ENCODE results near the gene EHBP1.

EHBP1 gene

GRCh38 chr2:62765619-62766376 lies 60.3 kb downstream of the EHBP1 start:
- TF ChIP-seq POLR2A (IDR thresholded peaks at IDR 0.05; ENCODE audit: low read depth, low read length), result no peak
- DNase-seq (ENCODE audit: insufficient read length, low spot score), result no peak
- no peak for FAIRE-seq

DNA sequence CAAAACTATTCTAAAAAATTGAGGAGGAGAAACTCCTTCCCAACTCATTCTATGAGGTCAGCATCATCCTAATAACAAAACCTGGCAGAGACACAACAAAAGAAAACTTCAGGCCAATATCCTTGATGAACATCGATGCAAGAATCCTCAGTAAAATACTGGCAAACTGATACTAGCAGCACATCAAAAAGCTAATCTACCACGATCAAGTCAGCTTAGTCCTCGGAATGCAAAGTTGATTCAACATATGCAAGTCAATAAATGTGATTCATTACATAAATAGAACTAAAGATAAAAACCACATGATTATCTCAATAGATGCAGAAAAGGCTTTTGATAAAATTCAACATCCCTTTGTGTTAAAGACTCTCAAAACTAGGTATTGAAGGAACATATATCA lies 63.1 kb downstream of the EHBP1 start:
- FAIRE-seq, result peak; percentile 48
- DNase-seq (ENCODE audit: insufficient read length, low spot score), result no peak
- TF ChIP-seq POLR2A (IDR thresholded peaks at IDR 0.05; ENCODE audit: low read depth, low read length), result no peak

GRCh38 chr2:62770629-62771028 lies 65.1 kb downstream of the EHBP1 start:
- no peak for TF ChIP-seq POLR2A (IDR thresholded peaks at IDR 0.05; ENCODE audit: low read depth, low read length)
- no peak for DNase-seq (ENCODE audit: insufficient read length, low spot score)
- no peak for FAIRE-seq

- FAIRE-seq, result peak; percentile 96
- no peak for TF ChIP-seq POLR2A (IDR thresholded peaks at IDR 0.05; ENCODE audit: low read depth, low read length)
- no peak for DNase-seq (ENCODE audit: insufficient read length, low spot score)
Measured at GRCh38 chr2:62774555-62775366, 69.2 kb downstream of the EHBP1 start.

DNA sequence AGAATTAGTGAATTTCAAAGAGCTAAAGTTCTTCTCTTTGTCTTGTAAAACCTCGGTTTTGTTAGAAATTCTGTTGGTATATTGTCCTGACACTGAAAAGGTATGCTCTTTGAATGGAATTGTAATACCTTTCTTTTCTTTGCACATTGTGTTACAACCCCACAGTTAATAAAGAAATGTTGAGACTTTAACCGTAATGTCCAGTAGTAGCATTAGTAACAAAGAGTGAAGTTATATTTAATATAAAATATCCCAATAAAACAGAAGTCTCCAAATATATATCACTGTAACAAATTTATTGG lies 69.8 kb downstream of the EHBP1 start:
- no peak for TF ChIP-seq POLR2A (IDR thresholded peaks at IDR 0.05; ENCODE audit: low read depth, low read length)
- no peak for DNase-seq (ENCODE audit: insufficient read length, low spot score)
- no peak for FAIRE-seq

- no peak for DNase-seq (ENCODE audit: insufficient read length, low spot score)
- no peak for FAIRE-seq
- TF ChIP-seq POLR2A (IDR thresholded peaks at IDR 0.05; ENCODE audit: low read depth, low read length), result no peak
Measured at GRCh38 chr2:62783679-62784078, 78.2 kb downstream of the EHBP1 start.

GRCh38 chr2:62784341-62784740 lies 78.8 kb downstream of the EHBP1 start:
- no peak for FAIRE-seq
- no peak for DNase-seq (ENCODE audit: insufficient read length, low spot score)
- no peak for TF ChIP-seq POLR2A (IDR thresholded peaks at IDR 0.05; ENCODE audit: low read depth, low read length)

DNA sequence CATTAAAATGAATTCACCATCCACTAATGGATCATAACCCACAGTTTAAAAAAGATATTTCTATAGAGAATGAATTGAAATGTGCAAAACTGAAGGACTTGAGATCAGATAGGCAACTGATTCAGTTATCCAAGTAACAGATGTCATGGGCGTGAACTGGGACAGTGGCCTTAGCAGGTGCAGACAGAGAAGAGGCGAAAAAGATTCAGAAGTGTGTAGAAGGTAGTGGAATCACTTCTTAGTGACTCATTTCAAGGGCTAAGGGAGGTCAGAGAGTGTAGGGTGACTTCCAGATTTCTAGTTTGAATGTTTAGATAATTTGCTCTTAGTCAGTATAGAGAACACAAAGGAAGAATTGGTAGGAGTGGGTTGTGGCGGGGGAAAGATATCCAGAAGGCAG lies 79.7 kb downstream of the EHBP1 start:
- no peak for DNase-seq (ENCODE audit: insufficient read length, low spot score)
- FAIRE-seq, result peak; percentile 82
- no peak for TF ChIP-seq POLR2A (IDR thresholded peaks at IDR 0.05; ENCODE audit: low read depth, low read length)

GRCh38 chr2:62785810-62786597 lies 80.5 kb downstream of the EHBP1 start:
- TF ChIP-seq POLR2A (IDR thresholded peaks at IDR 0.05; ENCODE audit: low read depth, low read length), result no peak
- FAIRE-seq (no peak), DNase-seq (ENCODE audit: insufficient read length, low spot score) (no peak)

GRCh38 chr2:62787386-62787785 lies 81.9 kb downstream of the EHBP1 start:
- no peak for TF ChIP-seq POLR2A (IDR thresholded peaks at IDR 0.05; ENCODE audit: low read depth, low read length)
- FAIRE-seq, result peak; percentile 86
- no peak for DNase-seq (ENCODE audit: insufficient read length, low spot score)

DNA sequence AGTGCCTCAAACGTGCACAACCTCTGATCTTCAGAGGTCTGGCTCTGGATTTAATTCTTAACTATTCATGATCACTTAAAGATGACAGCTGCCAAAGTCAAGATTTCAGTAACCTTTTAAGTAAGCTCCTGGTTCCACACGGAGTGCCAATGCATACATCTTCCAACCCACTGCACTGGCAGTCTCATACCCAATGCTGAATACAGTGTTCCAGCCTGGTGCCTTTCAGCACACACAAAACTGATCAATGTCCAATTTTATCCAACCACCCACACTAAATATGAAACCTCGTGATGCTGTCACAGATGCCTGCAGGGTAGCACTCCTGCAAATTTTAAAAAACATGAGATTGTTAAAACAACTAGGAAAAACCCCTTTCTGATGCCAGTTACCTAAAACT lies 84.0 kb downstream of the EHBP1 start:
- DNase-seq (ENCODE audit: insufficient read length, low spot score) (no peak), FAIRE-seq (peak; percentile 11)
- no peak for TF ChIP-seq POLR2A (IDR thresholded peaks at IDR 0.05; ENCODE audit: low read depth, low read length)

DNA sequence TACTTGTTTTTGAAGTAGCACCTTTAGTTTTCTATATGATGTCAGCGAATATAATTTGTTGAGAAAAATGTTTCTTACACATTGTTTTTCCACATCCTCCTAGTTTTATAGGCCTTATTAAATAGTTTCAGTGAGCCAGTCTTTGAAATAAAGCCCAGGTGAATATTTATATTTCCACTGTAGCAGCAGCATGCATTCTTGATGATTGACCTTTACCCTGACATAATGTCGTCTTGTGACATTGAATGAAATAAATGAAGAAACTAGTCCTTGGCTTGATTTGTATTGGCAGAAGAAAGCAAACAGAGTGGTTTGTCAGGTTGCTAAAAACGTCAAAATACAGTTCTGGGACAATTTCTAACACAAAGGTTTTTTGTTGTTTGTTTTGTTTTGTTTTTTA lies 84.4 kb downstream of the EHBP1 start:
- DNase-seq (ENCODE audit: insufficient read length, low spot score), result no peak
- no peak for TF ChIP-seq POLR2A (IDR thresholded peaks at IDR 0.05; ENCODE audit: low read depth, low read length)
- peak; percentile 62 for FAIRE-seq

- DNase-seq (ENCODE audit: insufficient read length, low spot score) (no peak), FAIRE-seq (no peak)
- TF ChIP-seq POLR2A (IDR thresholded peaks at IDR 0.05; ENCODE audit: low read depth, low read length), result no peak
Measured at GRCh38 chr2:62792408-62792807, 86.9 kb downstream of the EHBP1 start.

- peak; percentile 78 for FAIRE-seq
- no peak for DNase-seq (ENCODE audit: insufficient read length, low spot score)
- TF ChIP-seq POLR2A (IDR thresholded peaks at IDR 0.05; ENCODE audit: low read depth, low read length), result no peak
Measured at GRCh38 chr2:62793213-62793612, 87.7 kb downstream of the EHBP1 start.

Data from H54 (cell line).